HEK293 (cell line): Measurements from ENCODE around the gene KIAA1958.

ENCODE experiments used
- CTCF ChIA-PET: fragments of 350-600 bp; formaldehyde crosslinking; extraction: SDS; loops from one replicate; lab custom pipeline; 2021; ENCODE audit warnings: antibody characterized with exemption; lab: Yijun Ruan, JAX
- POLR2A ChIA-PET: fragments of 300-600 bp; formaldehyde crosslinking; extraction: SDS; loops from one replicate; lab custom pipeline; 2020; ENCODE audit warnings: antibody characterized with exemption, inconsistent platforms; lab: Yijun Ruan, JAX
- H3K27ac ChIP-seq: fragments of 200-500 bp; sonication (Bioruptor generic); 2 replicates; pipeline ENCODE4 v1.5.1; 2014; ENCODE audit warnings: low read depth, low read length, control low read depth, inconsistent platforms; ENCODE audit errors: extremely low read depth
- H3K36me3 ChIP-seq, 2 experiments: fragments of 200-500 bp in 1 of 2; sonication (Bioruptor generic) in 1 of 2; 1 replicate in 1 of 2; 2 replicates in 1 of 2; pipeline ENCODE4 v1.5.1; 2014 to 2017; ENCODE audit warnings: inconsistent platforms in 2 of 2, low read length in 2 of 2; ENCODE audit not compliant: control insufficient read depth in 2 of 2, insufficient read depth in 1 of 2
- H3K4me1 ChIP-seq: fragments of 200-500 bp; sonication (Bioruptor generic); 2 replicates; pipeline ENCODE4 v1.5.1; 2014; ENCODE audit warnings: mild to moderate bottlenecking, low read length, inconsistent platforms; ENCODE audit not compliant: control insufficient read depth, insufficient read depth
- H3K4me3 ChIP-seq: 2 replicates; pipeline ENCODE4 v1.5.1; 2011; ENCODE audit warnings: low read depth, mild to moderate bottlenecking, control low read depth, low read length, moderate library complexity
- H3K9me3 ChIP-seq: fragments of 200-500 bp; sonication (Bioruptor generic); 2 replicates; pipeline ENCODE4 v1.5.1; 2014; ENCODE audit warnings: low read depth, low read length, inconsistent platforms; ENCODE audit not compliant: control insufficient read depth, insufficient read depth
- BCL11A ChIP-seq: fragments of 450-650 bp; formaldehyde crosslinking; IDR thresholded peaks from 2 replicates; pipeline ENCODE4 v1.5.1; 2016; ENCODE audit warnings: low read depth, missing biosample characterization, missing genetic modification characterization
- FEZF1 ChIP-seq: fragments of 450-650 bp; formaldehyde crosslinking; IDR thresholded peaks from 2 replicates; pipeline ENCODE4 v1.5.1; 2016; ENCODE audit warnings: missing biosample characterization, missing genetic modification characterization
- KLF10 ChIP-seq: fragments of 450-650 bp; IDR thresholded peaks from 2 replicates; pipeline ENCODE4 v1.5.1; 2018; ENCODE audit warnings: missing biosample characterization, mild to moderate bottlenecking, missing genetic modification characterization
- KLF7 ChIP-seq: fragments of 450-650 bp; formaldehyde crosslinking; IDR thresholded peaks from 2 replicates; pipeline ENCODE4 v1.5.1; 2016; ENCODE audit warnings: missing biosample characterization, missing genetic modification characterization, borderline replicate concordance
- OVOL3 ChIP-seq: fragments of 450-650 bp; formaldehyde crosslinking; IDR thresholded peaks from 2 replicates; pipeline ENCODE4 v1.5.1; 2016; ENCODE audit warnings: missing biosample characterization, missing genetic modification characterization
- PRDM2 ChIP-seq: fragments of 450-650 bp; formaldehyde crosslinking; IDR thresholded peaks from 2 replicates; pipeline ENCODE4 v1.5.1; 2016; ENCODE audit warnings: missing biosample characterization, missing genetic modification characterization, borderline replicate concordance
- SCRT1 ChIP-seq: fragments of 450-650 bp; formaldehyde crosslinking; IDR thresholded peaks from 2 replicates; pipeline ENCODE4 v1.5.1; 2016; ENCODE audit warnings: missing biosample characterization, missing genetic modification characterization, borderline replicate concordance
- YY2 ChIP-seq: fragments of 450-650 bp; formaldehyde crosslinking; IDR thresholded peaks from 2 replicates; pipeline ENCODE4 v1.5.1; 2016; ENCODE audit warnings: missing biosample characterization, missing genetic modification characterization
- ZBTB26 ChIP-seq: fragments of 450-650 bp; formaldehyde crosslinking; optimal IDR thresholded peaks from 2 replicates; pipeline ENCODE3; 2016; ENCODE audit warnings: missing biosample characterization, mild to moderate bottlenecking, missing genetic modification characterization
- ZFP3 ChIP-seq: fragments of 450-650 bp; formaldehyde crosslinking; IDR thresholded peaks from 2 replicates; pipeline ENCODE4 v1.5.1; 2016; ENCODE audit warnings: low read depth, missing biosample characterization, missing genetic modification characterization
- ZNF114 ChIP-seq: fragments of 450-650 bp; formaldehyde crosslinking; IDR thresholded peaks from 2 replicates; pipeline ENCODE4 v1.5.0; 2017; ENCODE audit warnings: missing biosample characterization, missing genetic modification characterization
- ZNF174 ChIP-seq: fragments of 450-650 bp; formaldehyde crosslinking; IDR thresholded peaks from 2 replicates; pipeline ENCODE4 v1.5.0; 2017; ENCODE audit warnings: missing biosample characterization, mild to moderate bottlenecking, missing genetic modification characterization
- ZNF184 ChIP-seq: fragments of 450-650 bp; IDR thresholded peaks from 2 replicates; pipeline ENCODE4 v1.5.1; 2018; ENCODE audit warnings: missing biosample characterization, mild to moderate bottlenecking, missing genetic modification characterization
- ZNF239 ChIP-seq: fragments of 450-650 bp; formaldehyde crosslinking; IDR thresholded peaks from 2 replicates; pipeline ENCODE4 v1.5.1; 2016; ENCODE audit warnings: missing biosample characterization, missing genetic modification characterization
- ZNF302 ChIP-seq: fragments of 450-650 bp; formaldehyde crosslinking; IDR thresholded peaks from 2 replicates; pipeline ENCODE4 v1.5.1; 2016; ENCODE audit warnings: missing biosample characterization, missing genetic modification characterization, low read depth
- ZNF311 ChIP-seq: fragments of 450-650 bp; formaldehyde crosslinking; IDR thresholded peaks from 2 replicates; pipeline ENCODE4 v1.5.1; 2017; ENCODE audit warnings: missing biosample characterization, missing genetic modification characterization, borderline replicate concordance
- ZNF341 ChIP-seq: fragments of 450-650 bp; formaldehyde crosslinking; IDR thresholded peaks from 2 replicates; pipeline ENCODE4; 2016; ENCODE audit warnings: low read depth, missing biosample characterization, missing genetic modification characterization
- ZNF416 ChIP-seq: fragments of 450-650 bp; formaldehyde crosslinking; IDR thresholded peaks from 2 replicates; pipeline ENCODE4 v1.5.1; 2016; ENCODE audit warnings: missing biosample characterization, missing genetic modification characterization
- ZNF433 ChIP-seq: fragments of 450-650 bp; formaldehyde crosslinking; IDR thresholded peaks from 2 replicates; pipeline ENCODE4 v1.5.1; 2016; ENCODE audit warnings: missing biosample characterization, missing genetic modification characterization, low read depth
- ZNF501 ChIP-seq: fragments of 450-650 bp; formaldehyde crosslinking; IDR thresholded peaks from 2 replicates; pipeline ENCODE4 v1.5.1; 2016; ENCODE audit warnings: missing biosample characterization, missing genetic modification characterization
- ZNF521 ChIP-seq: fragments of 450-650 bp; formaldehyde crosslinking; IDR thresholded peaks from 2 replicates; pipeline ENCODE4 v1.5.1; 2017; ENCODE audit warnings: missing biosample characterization, mild to moderate bottlenecking, missing genetic modification characterization
- ZNF560 ChIP-seq: fragments of 450-650 bp; formaldehyde crosslinking; IDR thresholded peaks from 2 replicates; pipeline ENCODE4 v1.5.1; 2017; ENCODE audit warnings: missing biosample characterization, missing genetic modification characterization, borderline replicate concordance
- ZNF623 ChIP-seq: fragments of 450-650 bp; formaldehyde crosslinking; IDR thresholded peaks from 2 replicates; pipeline ENCODE4 v1.5.1; 2016; ENCODE audit warnings: missing biosample characterization, missing genetic modification characterization
- ZNF639 ChIP-seq: fragments of 450-650 bp; formaldehyde crosslinking; IDR thresholded peaks from 2 replicates; pipeline ENCODE4 v1.5.1; 2016; ENCODE audit warnings: missing biosample characterization, missing genetic modification characterization
- ZNF658 ChIP-seq: fragments of 450-650 bp; formaldehyde crosslinking; IDR thresholded peaks from 2 replicates; pipeline ENCODE4; 2016; ENCODE audit warnings: missing biosample characterization, missing genetic modification characterization
- ZNF664 ChIP-seq: fragments of 450-650 bp; formaldehyde crosslinking; IDR thresholded peaks from 2 replicates; pipeline ENCODE4 v1.5.1; 2016; ENCODE audit warnings: missing biosample characterization, missing genetic modification characterization
- ZNF704 ChIP-seq: fragments of 450-650 bp; formaldehyde crosslinking; IDR thresholded peaks from 2 replicates; pipeline ENCODE4 v1.5.1; 2016; ENCODE audit warnings: missing biosample characterization, missing genetic modification characterization

KIAA1958 gene

DNA sequence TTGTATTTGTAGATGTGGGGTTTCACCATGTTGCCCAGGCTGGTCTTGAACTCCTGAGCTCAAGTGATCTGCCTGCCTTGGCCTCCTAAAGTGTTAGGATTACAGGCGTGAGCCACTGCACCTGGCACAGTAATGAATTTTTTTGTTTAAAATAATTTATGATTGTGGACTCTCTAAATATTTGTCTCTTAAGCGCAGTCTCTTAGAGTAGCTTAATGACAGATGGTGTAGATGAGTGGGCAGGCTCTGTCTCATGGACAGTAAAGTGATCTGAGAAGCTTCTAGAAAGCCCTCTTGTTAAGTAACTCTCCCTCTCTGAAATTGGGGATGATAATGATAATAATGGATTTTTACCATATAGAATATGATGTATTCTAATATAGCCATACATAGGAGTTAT lies 47.5 kb upstream of the KIAA1958 start:
- Histone ChIP-seq H3K27ac (no peak overlapping the region), H3K4me1 (no peaks in the 10 kb centered on the region), H3K4me3 (no peak overlapping the region), H3K9me3 (no peaks in the 10 kb centered on the region), H3K36me3 (peaks cover 0 to 3% of the 10 kb centered on the region in 2 experiments; a peak in 2 of 3 replicates)
- ChIA-PET CTCF (interaction anchor here (0.6 kb wide), 1 partner anchor 39 kb away, joined by 3 read pairs; no protein-coding TSS in a partner anchor), POLR2A (no interaction called here)
- TF ChIP-seq ZNF311 (tag by site-specific recombination) (no peak), ZNF521 (tag by site-specific recombination) (no peak), SCRT1 (tag by site-specific recombination) (no peak), ZNF560 (tag by site-specific recombination) (no peak), PRDM2 (tag by site-specific recombination) (no peak), ZNF184 (tag by site-specific recombination) (no peak), KLF10 (tag by site-specific recombination) (no peak), BCL11A (tag by site-specific recombination) (no peak), ZFP3 (tag by site-specific recombination) (no peak), KLF7 (no peak), ZNF416 (tag by site-specific recombination) (no peak), OVOL3 (tag by site-specific recombination) (no peak), ZNF341 (tag by site-specific recombination) (no peak), ZNF501 (tag by site-specific recombination) (no peak)

DNA sequence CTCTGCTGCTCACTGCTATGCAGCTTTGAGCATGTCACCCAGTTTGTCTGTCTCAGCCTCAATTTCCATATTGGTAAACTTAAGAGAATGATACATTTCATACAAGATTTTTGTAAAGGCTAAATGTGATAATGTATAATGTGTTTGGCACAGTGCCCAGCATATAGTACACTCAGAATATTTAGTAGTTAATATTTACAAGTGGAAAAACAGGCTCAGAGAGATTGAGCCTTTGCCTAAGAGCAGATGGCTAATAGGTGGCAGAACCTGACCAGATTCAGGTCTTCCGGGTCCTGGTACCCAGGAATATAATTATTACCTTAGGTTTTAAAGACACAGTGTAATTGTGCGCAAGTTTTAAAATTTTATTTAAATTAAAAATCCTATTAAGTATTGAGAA lies 46.8 kb upstream of the KIAA1958 start:
- H3K9me3 ChIP-seq = no peaks in the 10 kb centered on the region
- H3K36me3 ChIP-seq = peaks cover 0 to 3% of the 10 kb centered on the region in 2 experiments; a peak in 2 of 3 replicates
- H3K27ac ChIP-seq = no peak overlapping the region
- no peaks in the 10 kb centered on the region for H3K4me1 ChIP-seq
- ChIA-PET CTCF (interaction anchor here (0.6 kb wide), 1 partner anchor 40 kb away, joined by 3 read pairs; no protein-coding TSS in a partner anchor), POLR2A (no interaction called here)
- no peak overlapping the region for H3K4me3 ChIP-seq
- TF ChIP-seq ZNF664 (tag by site-specific recombination) (no peak), ZNF704 (tag by site-specific recombination) (no peak), ZNF184 (tag by site-specific recombination) (no peak), FEZF1 (no peak), ZNF114 (tag by site-specific recombination) (no peak), ZNF174 (tag by site-specific recombination) (no peak), ZNF433 (no peak), ZNF623 (no peak), ZNF658 (no peak), ZBTB26 (tag by site-specific recombination) (no peak), ZNF639 (no peak), YY2 (tag by site-specific recombination) (no peak), ZNF302 (tag by site-specific recombination) (no peak), ZNF239 (no peak)
